NCI-H1105 (cell line): ENCODE data around the gene RPS28.
"Not testable (repeated sequence)": the region's sequence is repeated elsewhere in the genome, so short reads cannot be mapped to it uniquely, and the experiment has no call there.

ENCODE experiments used
- DNase-seq: peaks from one replicate; lab custom pipeline; 2025; lab: John Stamatoyannopoulos, UW

RPS28 gene

GRCh38 chr19:8321067-8321985, at the start of gene RPS28, which contains the start of gene NDUFA7:
TSS of gene RPS28 (plus strand) at chr19:8321496. CDS start at chr19:8321531, 35 bp downstream.
TSS of gene NDUFA7 (minus strand) at chr19:8321375. CDS start at chr19:8321358, 17 bp downstream.
- DNase-seq: peak; percentile 93

DNA sequence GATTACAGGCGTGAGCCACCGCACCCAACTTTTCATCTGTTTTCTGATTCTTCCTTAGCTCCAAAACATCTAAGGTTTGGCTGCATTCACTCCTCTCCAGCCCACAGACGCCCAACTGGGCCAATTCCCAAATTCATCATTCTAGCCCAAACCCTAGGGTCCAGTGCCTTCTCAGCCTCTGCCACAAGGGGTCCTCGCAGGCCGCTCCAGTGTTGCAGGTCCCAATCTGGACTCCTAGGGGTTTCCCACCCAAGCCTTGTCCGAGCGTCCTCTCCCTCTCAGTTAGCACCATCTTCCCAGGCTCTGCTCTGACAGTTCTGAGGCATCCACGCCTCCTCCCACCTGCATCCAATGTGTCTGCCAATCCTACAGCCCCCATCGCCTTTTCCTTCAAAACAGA, 44.8 kb upstream of the RPS28 start:
- not testable (repeated sequence) for DNase-seq

GRCh38 chr19:8291337-8291736, 30.0 kb upstream of the RPS28 start:
- DNase-seq: not testable (repeated sequence)

DNA sequence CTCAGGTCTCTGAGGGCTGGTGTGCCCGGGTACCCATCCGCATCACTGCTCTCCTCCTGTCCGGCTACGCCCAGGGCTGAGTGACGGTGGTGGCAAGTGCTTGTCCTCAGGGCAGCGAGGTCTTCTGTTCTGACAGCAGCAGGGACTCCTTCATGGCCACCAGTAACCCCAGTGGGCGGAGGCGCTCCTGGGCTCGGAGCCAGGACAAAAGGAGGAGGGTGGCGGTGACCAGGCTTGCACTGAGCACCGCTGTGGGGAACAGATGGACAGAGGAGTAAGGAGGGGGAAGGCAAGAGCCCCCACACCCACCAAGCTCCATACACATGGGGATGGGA, 19.0 kb upstream of the RPS28 start:
- DNase-seq: no peak

DNA sequence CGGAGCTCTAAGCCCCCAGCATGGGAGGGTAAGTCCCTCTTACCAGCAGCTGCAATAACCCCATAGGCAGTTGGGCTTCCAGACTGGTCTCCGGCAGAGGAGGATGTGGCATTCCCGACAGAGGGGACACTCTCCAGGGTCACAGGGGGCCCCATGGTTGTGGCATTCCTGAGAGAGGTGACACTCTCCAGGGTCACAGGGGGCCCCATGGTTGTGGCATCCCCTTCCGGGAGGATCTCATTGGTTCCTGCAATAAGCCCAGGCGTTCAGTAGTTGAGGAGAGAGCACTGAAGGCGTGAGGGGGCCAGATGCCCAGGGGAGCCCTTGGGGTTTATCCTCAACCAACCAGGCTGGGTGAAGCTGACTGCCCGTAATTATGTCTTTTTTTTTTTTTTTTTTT, 18.6 kb upstream of the RPS28 start:
- no peak for DNase-seq

DNA sequence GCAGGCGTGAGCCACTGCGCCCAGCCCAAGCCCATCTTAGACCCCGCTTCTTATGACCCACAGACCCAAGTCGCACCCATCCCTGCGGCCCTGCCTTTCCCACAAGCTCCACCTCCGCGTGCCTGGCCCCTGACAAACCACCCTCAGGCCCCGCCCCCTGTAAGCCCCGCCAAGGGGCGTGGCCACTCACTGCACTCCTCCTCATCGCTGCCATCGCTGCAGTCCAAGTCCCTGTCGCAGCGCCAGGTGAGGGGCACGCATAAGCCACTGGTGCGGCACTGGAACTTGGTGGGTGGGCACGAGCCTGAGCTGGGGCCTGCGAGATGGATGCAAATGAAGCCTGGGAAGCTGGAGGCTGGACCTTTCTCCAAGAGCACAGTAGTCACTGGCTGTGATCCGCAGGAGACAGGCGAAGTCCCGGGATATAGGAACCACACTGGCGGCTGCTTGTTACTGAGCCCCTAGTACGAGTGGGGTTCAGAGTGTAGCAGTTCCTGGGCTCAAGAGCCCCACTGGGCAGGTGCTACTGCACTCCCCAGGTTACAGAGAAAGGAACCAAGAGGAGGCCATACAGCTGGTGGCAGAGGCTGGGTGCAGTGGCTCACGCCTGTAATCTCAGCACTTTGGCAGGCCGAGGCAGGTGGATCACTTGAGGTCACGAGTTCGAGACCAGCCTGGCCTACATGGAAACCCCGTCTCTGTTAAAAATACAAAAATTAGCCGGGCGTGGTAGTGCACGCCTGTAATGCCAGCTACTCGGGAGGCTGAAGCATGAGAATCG, 16.3 kb upstream of the RPS28 start:
- DNase-seq: no peak

GRCh38 chr19:8305798-8306197, 15.5 kb upstream of the RPS28 start:
- DNase-seq: no peak

DNA sequence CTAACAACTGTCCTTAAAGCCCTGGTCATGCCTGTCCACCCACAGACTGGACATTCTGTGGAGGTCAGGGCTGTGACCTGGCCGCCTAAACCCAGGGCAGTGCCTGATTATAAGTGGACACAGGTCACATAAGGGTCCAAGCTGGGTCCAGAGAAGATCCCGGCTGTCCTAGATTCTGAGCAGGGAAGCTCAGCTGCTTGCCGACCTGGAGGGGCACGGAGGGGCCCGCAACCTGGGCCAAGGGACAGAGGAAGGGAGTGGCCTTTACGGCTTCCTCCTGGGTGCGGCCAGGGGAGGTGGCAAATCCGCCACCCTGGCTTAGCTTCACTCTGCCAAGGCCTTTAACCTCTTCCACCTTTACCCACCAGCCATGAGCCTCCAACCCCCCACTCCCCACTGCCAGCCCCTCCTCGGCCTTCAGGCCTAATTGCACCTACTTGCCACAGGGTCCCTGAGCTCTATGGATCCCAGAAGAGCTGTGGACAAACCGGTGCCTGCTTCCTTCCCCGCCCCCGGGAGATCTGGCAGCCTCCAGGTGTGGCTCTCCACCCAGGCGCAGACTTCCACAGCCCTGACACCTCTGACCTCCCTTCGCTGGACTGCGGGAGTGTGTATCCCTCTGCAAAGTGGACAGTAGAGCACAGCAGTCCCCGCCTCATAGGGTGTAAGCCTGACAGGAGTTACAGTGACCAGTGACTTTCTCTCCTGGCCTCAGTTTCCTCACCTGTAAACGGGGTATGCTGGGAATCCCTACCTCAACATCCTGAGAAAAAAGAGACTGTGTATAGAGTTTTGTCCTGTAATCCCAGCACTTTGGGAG, 14.9 kb upstream of the RPS28 start:
- DNase-seq: no peak

GRCh38 chr19:8307400-8307964, 13.8 kb upstream of the RPS28 start:
- no peak for DNase-seq

DNA sequence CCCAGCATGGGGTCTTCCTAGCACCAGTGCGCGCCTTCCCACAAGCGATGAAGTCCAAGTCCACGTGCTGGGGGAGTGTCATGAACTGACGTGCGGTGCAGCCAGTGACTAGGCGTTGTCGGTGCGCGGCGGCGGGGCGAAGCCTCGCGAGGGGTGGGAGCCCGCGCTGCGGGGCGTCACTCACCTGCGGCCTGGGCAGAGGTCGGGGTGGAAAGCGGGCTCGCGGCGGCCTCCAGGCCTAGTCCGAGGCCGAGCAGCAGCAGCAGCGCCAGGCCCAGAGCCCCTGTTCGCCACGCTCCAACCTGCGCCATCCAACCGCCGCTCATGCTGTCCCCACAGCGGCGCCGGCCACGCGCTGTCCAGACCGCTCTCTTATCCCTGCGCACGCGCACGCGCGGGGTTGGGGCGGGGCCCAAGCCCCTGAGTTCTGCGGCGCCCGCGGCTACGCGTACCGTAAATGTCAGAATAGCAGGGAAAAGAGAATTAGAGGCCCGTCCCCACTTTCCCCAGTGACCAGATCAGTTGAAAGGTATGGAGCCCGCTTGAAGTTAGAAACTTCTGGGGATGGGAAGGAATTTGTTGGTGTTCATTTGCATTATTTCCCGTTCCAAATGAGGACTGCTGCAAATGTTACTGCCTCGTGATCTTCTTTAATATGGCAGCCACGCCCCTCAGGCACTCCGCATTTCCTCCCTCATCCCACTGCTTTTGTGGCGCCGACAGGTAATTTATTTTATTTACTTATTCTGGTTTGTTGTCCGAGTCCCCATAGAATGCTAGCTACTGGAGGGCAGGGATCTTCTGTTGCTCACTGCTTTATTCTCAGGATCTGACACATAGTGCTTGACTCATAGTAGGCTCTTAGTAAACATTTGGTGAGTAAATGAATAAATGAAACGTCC, 13.1 kb upstream of the RPS28 start, which contains the start of gene CD320:
CD320 (minus strand) TSS at position 394 of the 902 bp plus-strand sequence; CDS start at position 326, 68 bp downstream.
- DNase-seq: peak; percentile 90

GRCh38 chr19:8308891-8309291, 12.4 kb upstream of the RPS28 start:
- no peak for DNase-seq

GRCh38 chr19:8310342-8311055, 10.8 kb upstream of the RPS28 start:
- no peak for DNase-seq

DNA sequence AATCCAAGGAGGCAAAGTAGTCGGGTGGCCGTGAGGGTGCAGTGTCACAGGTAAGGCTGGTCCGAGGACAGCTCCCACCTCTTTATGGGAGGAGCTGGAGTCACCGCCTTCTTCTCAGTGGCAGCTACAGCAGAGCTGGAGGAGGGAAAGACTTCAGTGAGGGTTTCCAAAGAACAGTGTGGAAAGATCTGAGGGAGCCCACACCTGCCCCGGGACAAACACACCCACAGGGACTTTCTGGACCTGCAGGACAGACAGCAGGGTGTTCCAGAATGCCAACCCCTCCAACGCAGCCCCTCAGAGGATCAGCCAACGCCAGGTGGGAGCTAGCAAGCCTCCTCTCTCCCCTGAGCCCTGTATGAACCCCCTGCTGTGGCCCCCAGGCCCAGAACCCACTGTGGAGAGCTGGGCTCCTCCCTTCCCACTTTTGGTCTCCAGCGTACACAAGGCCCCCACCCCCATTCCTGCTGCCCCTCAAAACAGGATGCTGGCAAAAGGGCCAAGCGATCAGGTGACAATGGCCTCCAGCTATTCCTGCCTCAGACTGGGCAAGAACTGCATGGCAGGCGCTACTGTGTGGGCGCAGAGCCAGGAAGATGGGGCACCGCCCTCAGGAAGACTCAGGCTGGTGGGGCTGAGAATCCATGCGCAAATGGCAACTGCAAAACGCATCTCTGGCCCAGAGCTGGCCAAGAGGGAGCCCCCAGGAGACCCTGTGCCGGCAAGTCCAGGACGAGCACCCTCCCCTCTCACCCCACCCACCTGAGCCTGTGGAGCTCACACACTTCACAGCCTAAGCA, 9.6 kb upstream of the RPS28 start:
- no peak for DNase-seq

GRCh38 chr19:8314981-8315640, 6.2 kb upstream of the RPS28 start:
- not testable (repeated sequence) for DNase-seq

DNA sequence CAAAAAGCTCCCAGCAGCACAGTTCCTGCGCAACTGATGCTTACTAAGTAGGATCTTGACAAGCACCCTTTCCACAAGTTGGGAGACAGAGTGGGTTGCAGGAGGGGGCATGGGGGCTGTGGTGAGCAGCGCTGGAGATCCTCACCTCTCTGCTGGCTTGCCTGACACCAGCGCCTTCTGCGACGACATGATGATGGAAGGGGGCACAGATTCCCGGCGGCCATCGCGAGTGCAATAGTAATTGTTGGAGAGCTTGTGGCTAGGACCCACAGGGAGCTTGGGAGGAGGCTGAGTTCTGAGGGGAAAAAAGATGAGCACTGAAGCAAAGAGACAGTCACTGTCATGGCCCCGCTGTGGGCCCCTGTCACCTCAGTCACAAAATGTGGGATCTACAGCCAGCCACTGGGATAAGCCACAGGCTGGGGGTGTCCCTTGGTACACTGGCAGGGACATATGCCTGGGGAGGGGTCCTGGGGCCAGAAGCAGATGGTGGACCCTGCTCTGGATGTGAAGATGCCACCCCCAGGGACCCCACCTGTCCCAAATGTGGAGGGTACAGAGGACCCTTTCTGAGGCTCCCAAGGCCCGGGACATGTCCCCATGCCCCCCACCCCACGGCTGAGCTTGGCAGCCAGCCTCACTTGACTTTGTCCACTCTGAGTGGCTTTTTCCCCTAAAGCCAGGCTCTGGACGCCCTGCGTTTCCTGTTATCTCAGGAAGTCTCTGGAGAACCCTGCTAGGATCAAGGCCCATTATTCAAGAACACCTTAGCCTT, 4.8 kb upstream of the RPS28 start:
- DNase-seq: no peak

GRCh38 chr19:8318835-8319234, 2.5 kb upstream of the RPS28 start:
- not testable (repeated sequence) for DNase-seq

DNA sequence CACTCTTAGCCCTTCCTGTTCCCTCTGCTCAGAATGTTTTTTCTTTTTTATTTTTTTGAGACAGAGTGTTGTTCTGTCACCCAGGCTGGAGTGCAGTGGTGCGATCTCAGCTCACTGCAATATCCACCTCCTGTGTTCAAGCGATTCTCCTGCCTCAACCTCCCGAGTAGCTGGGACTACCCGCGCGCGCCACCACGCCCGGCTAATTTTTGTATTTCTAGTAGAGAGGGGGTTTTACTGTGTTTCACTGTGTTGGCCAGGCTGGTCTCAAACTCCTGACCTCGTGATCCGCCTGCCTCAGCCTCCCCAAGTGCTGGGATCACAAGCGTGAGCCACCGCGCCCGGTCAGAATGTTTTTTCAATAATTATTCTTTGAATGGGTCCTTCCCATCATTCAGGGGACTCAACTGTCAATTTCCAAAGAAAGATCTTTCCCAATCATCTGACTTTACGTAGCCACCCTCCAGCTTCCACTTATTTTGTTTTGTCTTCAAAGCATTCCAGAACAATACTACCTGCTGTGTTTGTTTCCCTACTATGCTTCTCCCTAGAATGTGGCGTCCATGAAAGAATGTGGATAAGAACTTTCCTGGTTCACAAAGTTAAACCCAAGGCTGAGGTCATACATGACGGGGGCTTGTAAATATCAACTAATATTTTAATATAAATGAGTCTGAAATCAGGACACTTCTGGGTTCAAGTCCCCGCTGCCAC, 1.3 kb upstream of the RPS28 start:
- DNase-seq: no peak
